Stimulated activated memory B cell treated with anti-CD40 and anti-IgM and Interleukin-4, amounts not matched to agents 10 μg/mL and 1 μg/mL and 100 μg/mL, for 72 hours (primary cell): ENCODE results near the gene CLIC6.
"Not testable (repeated sequence)": the region's sequence is repeated elsewhere in the genome, so short reads cannot be mapped to it uniquely, and the experiment has no call there.

Experiments
- ATAC-seq: fragments of 150-1000 bp; cut with Tn5 transposase; 2 replicates; pipeline ENCODE4 v1.10.0; 2021
- H3K27ac Mint-ChIP-seq: one replicate; pipeline ENCODE4 v1.8.0; 2022; ENCODE audit warnings: mild to moderate bottlenecking, mixed read lengths
- H3K27me3 Mint-ChIP-seq: one replicate; pipeline ENCODE4 v1.8.0; 2022; ENCODE audit warnings: mixed read lengths
- H3K36me3 Mint-ChIP-seq: one replicate; pipeline ENCODE4 v1.8.0; 2022; ENCODE audit warnings: mixed read lengths
- H3K4me1 Mint-ChIP-seq: one replicate; pipeline ENCODE4 v1.8.0; 2022; ENCODE audit warnings: mixed read lengths
- H3K4me3 Mint-ChIP-seq: one replicate; pipeline ENCODE4 v1.8.0; 2022; ENCODE audit warnings: mild to moderate bottlenecking, moderate library complexity, mixed read lengths
- H3K9me3 Mint-ChIP-seq: one replicate; pipeline ENCODE4 v1.8.0; 2022; ENCODE audit warnings: mixed read lengths

The CLIC6 gene

DNA sequence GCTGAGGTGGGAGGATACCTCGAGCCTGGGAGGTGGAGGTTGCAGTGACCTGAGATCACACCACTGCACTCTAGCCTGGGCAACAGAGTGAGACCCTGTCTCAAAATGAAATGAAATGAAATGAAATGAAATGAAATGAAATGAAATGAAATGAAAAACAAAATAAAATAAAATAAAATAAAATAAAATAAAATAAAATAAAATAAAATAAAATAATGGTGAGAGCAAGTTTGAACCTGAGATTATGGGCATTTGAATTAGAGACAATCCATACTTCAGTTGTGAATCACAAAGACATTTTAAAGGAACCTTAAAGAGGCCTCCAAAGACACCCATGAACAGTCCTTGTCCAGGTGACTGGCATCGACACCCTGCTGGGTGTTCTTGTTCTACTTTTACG is 49.7 kb downstream of the CLIC6 start:
- ATAC-seq, result not testable (repeated sequence)

DNA sequence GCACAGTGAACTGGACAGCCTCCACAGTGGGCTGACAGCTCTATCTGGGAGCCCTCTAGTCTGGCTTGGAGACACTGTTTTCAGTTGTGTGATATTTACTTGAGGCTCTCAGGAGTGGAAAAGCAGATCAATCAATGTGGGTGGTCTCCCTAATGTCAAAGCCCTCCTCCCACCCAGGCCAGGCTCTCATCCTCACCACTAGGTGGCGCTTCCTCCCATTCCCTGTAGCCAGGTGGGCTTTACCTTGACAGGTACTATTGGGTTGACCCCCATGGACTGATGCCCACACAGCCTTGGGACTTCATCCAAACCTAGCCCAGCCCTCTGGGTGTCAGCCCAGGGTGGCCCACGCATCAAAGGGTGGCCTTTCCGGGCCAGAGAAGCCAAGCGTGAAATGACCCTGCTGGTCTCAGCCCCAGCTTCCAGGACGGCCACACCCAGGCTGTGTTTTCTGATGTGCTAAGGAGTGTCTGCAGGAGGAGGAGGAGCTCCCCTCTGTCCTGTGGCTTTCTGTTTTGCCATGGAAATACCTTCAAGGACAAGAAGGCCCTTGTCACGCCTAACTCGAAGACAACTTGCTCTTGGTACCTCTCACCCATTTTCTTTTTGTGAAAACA is 54.0 kb downstream of the CLIC6 start:
- no peaks in the 10 kb centered on the region for H3K4me1 Mint-ChIP-seq
- H3K27me3 Mint-ChIP-seq, result peaks cover 43% of the 10 kb centered on the region
- no peak overlapping the region for H3K27ac Mint-ChIP-seq
- no peak for ATAC-seq
- no peaks in the 10 kb centered on the region for H3K36me3 Mint-ChIP-seq
- no peak overlapping the region for H3K4me3 Mint-ChIP-seq
- no peaks in the 10 kb centered on the region for H3K9me3 Mint-ChIP-seq

More for the DNA sequence above, 49.7 kb downstream of the CLIC6 start:
- Mint-ChIP-seq H3K4me1 (peaks cover 12% of the 10 kb centered on the region), H3K27me3 (peaks cover 12% of the 10 kb centered on the region)
- H3K36me3 Mint-ChIP-seq, H3K27ac Mint-ChIP-seq, H3K4me3 Mint-ChIP-seq, H3K9me3 Mint-ChIP-seq: not testable (repeated sequence)

DNA sequence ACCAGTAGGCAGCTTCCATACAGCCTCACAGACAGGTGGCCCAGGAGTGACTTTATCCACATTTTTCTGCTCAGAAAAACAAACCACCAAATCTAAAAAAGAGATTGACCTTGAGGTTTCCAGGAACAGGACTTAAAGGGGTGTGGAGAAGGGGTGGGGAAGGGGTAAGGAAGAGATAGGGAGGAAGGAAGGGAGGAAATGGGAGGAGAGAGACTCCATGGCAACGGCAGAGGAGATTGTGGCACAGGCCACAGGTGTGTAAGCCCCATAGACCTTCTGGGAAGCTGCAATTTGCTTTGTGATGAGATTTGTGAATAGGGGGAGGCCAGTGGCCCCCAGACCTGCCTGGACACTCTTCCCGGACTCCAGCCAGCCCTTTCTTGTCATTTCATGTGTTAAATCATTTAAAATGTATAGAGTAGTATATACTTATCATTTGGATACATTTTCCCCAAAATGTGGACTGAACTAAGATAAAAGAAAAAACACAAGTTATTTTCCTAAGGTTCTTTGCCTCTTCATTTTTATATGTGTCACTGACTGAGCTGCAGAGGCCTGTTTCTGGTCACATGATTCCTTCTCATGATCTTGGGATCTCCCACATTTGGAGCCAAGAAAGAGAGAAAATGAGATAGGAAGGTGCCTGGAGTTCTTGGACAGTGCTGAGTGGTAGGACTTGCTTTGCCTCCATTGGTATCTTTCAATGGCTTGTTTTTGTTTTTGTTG is 55.5 kb downstream of the CLIC6 start:
- no peaks in the 10 kb centered on the region for H3K4me1 Mint-ChIP-seq
- no peak overlapping the region for H3K27ac Mint-ChIP-seq
- H3K27me3 Mint-ChIP-seq, result peaks cover 48% of the 10 kb centered on the region
- no peaks in the 10 kb centered on the region for H3K9me3 Mint-ChIP-seq
- no peak for ATAC-seq
- H3K4me3 Mint-ChIP-seq, result no peak overlapping the region
- no peaks in the 10 kb centered on the region for H3K36me3 Mint-ChIP-seq

DNA sequence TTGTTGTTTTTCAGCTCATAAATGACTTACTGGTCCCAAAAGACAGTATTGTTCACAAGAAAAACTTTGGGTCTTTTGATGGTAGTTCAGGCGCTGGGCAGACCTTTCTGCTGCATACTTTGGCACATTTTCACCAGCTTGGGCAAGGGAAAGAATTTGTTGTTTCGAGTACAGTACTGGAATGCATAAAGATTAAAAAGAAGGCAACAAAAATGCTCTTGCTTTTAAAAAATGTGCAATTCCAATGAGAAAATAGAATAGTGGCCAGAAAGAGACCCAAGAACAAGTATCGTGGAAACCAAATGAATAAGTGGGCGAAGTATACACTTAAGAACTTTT is 56.0 kb downstream of the CLIC6 start:
- H3K36me3 Mint-ChIP-seq, result no peaks in the 10 kb centered on the region

DNA sequence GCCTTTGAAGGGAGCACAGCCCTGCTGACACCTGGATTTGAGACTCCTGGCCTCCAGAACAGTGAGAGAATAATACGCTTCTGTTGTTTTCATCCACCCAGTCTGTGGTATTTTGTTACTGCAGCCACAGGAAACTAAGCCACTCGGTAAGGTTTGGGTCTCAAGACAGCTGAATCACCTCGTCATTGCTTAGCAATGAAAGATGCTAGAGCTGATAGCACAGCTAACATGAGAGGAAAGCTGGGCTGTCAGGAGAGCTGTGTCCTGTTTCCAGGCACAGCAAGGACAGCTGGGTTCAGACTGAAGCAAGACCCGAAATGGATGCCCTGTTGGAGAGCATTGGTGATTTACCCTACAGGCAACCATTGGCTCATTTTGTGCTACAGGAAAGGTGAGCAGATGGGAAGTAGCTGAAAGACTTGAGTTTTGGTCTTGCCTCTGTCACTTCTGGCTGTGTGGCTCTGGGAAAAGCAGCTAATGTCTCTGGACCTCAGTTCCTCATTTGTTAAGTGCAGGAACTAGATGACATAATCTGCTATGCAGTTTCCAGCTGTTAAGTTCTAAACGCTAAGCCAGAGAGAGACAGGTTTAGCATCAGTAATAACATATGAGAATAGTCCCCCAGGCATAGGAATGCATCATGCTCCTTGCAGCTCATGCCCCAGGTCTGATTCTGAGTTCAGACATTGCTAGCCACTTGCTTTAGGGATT is 58.0 kb downstream of the CLIC6 start:
- no peak overlapping the region for H3K4me3 Mint-ChIP-seq
- H3K36me3 Mint-ChIP-seq, result no peaks in the 10 kb centered on the region
- H3K27me3 Mint-ChIP-seq, result peaks cover 48% of the 10 kb centered on the region
- no peaks in the 10 kb centered on the region for H3K4me1 Mint-ChIP-seq
- H3K9me3 Mint-ChIP-seq, result no peaks in the 10 kb centered on the region
- no peak for ATAC-seq
- H3K27ac Mint-ChIP-seq, result no peak overlapping the region

More for the DNA sequence above, 56.0 kb downstream of the CLIC6 start:
- Mint-ChIP-seq H3K27ac (no peak overlapping the region), H3K9me3 (no peaks in the 10 kb centered on the region), H3K27me3 (peaks cover 48% of the 10 kb centered on the region), H3K4me3 (no peak overlapping the region), H3K4me1 (no peaks in the 10 kb centered on the region)
- ATAC-seq, result no peak

DNA sequence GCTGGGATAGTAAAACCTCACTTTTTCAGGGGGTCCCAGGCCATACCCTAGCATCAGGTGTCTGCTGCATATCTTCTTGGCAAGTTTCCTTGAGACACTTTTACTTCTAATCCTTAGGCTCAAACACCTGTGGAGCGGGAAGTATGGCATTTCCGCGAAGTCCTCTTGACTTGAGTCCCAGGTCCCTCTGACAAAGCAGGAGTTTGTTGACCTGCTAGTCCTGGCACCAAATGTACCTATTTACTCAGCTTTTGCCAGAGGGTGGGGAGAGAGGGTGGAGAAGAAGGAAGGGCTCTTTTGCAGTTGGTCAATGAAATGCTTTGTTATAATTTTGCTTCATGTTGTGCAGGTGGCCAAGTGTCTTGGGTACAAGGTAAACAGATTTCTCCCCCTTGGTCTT is 59.7 kb downstream of the CLIC6 start:
- Mint-ChIP-seq H3K27me3 (peaks cover 36% of the 10 kb centered on the region), H3K36me3 (no peaks in the 10 kb centered on the region), H3K4me1 (no peaks in the 10 kb centered on the region), H3K9me3 (no peaks in the 10 kb centered on the region), H3K27ac (no peak overlapping the region), H3K4me3 (no peak overlapping the region)
- no peak for ATAC-seq

DNA sequence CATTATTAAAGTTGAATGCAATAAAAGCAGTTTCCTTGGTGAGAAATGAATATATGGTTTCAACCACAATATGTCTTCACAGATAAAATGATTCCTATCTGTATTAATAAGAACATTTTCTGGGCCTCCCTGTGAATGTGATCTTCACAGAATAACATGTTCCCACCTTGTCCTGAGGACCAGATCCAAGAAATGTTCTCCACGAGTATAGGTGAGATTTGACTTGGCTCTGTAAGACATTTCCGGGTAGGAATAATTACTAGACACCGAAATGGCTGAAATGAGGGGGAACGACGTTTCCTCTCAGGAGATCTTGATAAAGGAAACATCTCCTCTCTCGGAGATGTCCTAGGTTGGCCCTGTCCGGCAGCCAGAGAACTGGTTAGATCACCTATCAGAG is 61.4 kb downstream of the CLIC6 start:
- Mint-ChIP-seq H3K27ac (no peak overlapping the region), H3K9me3 (no peaks in the 10 kb centered on the region), H3K27me3 (peaks cover 25% of the 10 kb centered on the region), H3K4me3 (no peak overlapping the region), H3K4me1 (no peaks in the 10 kb centered on the region), H3K36me3 (no peaks in the 10 kb centered on the region)
- no peak for ATAC-seq

DNA sequence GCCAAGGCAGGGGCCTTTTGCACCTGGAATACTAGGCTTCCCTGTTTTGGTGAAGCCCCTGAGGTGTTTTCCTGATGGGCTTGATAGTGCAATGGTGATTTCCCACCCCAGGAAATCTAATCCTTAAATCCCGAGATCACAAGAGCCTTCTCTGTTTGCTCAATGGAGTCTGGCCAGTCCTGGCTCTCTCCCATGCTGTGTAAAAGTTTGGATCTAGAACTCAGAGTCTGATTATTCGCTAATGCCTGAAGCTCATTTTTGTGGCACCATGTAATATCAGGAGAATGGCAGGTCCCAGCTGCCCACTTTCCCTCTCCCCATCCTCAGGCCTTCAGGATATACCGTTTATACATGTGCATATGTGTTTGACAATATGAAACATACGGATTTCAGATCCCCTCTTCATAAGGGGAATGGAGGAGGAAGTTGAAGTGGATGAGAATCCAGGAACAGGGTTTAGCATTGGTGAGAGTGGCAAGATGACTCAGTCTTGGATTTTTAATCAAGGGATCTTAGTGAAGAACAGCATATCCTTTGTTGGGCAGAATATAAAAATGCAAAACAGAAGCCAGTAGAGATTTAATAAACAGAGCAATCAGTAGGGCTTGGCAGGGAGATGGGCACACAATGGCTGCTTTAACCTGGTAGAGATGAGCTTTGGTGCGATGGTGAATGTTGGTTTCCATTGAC is 62.1 kb downstream of the CLIC6 start:
- no peak for ATAC-seq
- H3K4me1 Mint-ChIP-seq, result no peaks in the 10 kb centered on the region
- H3K27ac Mint-ChIP-seq, result no peak overlapping the region
- H3K36me3 Mint-ChIP-seq, result no peaks in the 10 kb centered on the region
- H3K27me3 Mint-ChIP-seq, result peaks cover 18% of the 10 kb centered on the region
- no peaks in the 10 kb centered on the region for H3K9me3 Mint-ChIP-seq
- H3K4me3 Mint-ChIP-seq, result no peak overlapping the region

DNA sequence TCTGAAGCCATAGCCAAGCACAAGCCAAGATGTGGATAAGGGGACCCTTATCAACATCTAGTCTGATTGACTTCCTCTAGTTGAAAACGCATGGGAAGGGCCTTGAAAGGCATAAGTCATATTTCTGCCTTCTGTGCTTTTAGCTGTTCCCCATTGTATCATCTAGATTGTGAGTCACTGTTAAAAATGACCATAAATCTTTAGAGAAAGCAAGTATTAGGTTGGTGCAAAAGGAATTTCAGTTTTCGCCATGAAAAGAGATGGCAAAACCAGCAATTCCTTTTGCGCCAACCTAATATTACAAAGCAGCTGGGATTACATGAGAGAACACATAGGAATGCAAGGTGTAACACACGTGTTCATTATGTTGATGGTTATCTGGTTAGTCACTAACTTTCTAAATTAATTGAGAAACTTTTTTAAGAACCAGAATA is 63.6 kb downstream of the CLIC6 start:
- H3K27ac Mint-ChIP-seq, result no peak overlapping the region
- peaks cover 9% of the 10 kb centered on the region for H3K27me3 Mint-ChIP-seq
- no peak for ATAC-seq
- no peaks in the 10 kb centered on the region for H3K36me3 Mint-ChIP-seq
- no peaks in the 10 kb centered on the region for H3K4me1 Mint-ChIP-seq
- H3K4me3 Mint-ChIP-seq, result no peak overlapping the region
- no peaks in the 10 kb centered on the region for H3K9me3 Mint-ChIP-seq

DNA sequence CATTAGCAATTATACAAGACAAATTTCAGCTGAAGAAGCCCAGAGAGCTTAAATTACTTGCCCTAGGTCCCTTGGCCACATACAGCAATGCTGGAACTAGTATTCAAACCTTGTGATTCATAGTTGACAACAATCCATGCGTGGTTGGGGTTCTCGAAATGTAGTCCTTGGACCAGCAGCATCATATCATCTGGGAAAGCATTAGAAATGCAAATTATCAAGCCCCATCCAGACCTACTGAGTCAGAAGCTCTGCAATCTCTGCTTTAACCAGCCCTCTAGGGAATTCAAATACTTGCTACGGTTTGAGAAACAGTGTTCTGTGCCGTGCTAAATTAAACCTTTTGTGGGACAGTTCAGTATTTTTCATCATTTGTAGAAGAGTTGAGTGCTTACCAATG is 65.1 kb downstream of the CLIC6 start:
- H3K27ac Mint-ChIP-seq, result no peak overlapping the region
- no peaks in the 10 kb centered on the region for H3K9me3 Mint-ChIP-seq
- no peak for ATAC-seq
- no peaks in the 10 kb centered on the region for H3K4me1 Mint-ChIP-seq
- no peak overlapping the region for H3K4me3 Mint-ChIP-seq
- H3K27me3 Mint-ChIP-seq, result peaks cover 12% of the 10 kb centered on the region
- H3K36me3 Mint-ChIP-seq, result no peaks in the 10 kb centered on the region

DNA sequence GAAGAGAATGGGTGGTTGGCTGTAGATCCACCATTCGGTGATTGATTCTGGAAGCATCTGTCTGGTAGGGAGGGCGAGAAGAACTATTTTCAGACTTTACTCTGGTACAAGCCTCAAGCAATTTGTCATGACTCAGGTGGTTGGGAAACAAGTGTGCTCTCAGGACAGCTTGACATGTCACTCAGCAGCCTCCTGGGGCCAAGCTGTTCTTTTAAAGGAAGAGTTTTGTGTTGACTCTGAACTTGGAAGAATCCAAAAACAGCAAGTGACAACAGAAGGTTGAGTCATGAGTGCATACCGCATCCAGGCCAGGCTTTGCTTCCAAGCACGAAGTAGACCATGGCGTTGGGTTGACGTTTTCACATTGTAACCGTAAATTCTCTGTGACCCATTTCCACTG is 65.9 kb downstream of the CLIC6 start:
- Mint-ChIP-seq H3K4me3 (no peak overlapping the region), H3K27ac (no peak overlapping the region), H3K36me3 (no peaks in the 10 kb centered on the region), H3K9me3 (no peaks in the 10 kb centered on the region), H3K4me1 (no peaks in the 10 kb centered on the region), H3K27me3 (peaks cover 18% of the 10 kb centered on the region)
- ATAC-seq, result no peak

DNA sequence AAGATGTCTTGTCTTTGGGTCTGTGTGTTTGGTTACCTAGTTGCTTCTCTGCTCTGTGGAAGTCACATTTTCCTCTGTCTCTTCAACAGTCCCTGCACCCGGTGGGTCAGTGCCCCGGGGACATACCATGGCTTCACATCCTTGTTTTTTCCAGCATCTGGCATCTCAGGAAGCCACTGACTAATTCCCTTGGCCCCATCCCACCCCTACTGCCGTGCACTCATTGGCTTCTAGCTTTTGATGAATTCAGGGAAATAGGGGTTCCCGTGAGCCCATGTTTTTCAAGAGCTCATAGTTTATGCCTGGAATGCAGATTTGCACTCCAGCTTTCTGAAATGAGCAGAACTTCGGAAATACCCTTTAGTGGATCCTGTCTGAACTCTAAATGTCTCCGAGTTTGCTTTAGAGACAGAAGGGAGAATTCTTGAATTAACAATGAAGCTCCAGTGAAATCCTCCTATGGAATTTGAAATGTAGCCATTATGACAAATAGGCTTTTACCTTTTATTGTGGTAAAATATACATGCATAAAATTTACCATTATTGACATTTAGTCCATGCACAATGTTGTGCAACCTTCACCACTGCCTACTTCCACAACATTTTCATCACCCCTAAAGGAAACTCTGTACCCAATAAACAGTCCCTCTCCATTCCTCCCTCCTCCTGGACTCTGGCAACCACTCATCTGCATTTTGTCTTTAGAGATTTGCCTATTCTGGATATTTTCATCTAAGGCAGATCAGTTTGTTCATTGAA is 67.5 kb downstream of the CLIC6 start:
- H3K9me3 Mint-ChIP-seq, result no peaks in the 10 kb centered on the region
- no peaks in the 10 kb centered on the region for H3K4me1 Mint-ChIP-seq
- no peak overlapping the region for H3K4me3 Mint-ChIP-seq
- peaks cover 27% of the 10 kb centered on the region for H3K27me3 Mint-ChIP-seq
- no peaks in the 10 kb centered on the region for H3K36me3 Mint-ChIP-seq
- ATAC-seq, result no peak
- H3K27ac Mint-ChIP-seq, result no peak overlapping the region

DNA sequence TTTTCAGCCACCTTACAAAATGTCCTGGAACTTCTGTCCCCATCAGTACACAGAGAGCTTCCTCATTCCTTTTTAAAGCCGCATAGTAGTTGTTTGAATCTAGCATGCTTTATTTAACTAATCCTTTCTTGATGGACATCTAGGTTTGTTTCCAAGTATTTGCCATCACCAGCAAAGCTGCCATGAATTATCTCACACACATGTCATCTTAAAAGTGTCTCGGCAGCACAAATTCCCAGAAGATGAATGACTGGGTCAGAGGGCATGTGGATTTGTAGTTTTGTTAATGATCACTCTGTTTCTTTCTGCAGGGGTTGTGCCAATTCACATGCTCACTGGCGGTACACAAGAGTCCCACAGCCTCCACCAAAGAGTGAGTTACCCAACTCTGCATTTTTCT is 68.3 kb downstream of the CLIC6 start:
- no peak for ATAC-seq
- H3K27me3 Mint-ChIP-seq, result peaks cover 27% of the 10 kb centered on the region
- no peaks in the 10 kb centered on the region for H3K4me1 Mint-ChIP-seq
- H3K9me3 Mint-ChIP-seq, result no peaks in the 10 kb centered on the region
- no peaks in the 10 kb centered on the region for H3K36me3 Mint-ChIP-seq
- no peak overlapping the region for H3K4me3 Mint-ChIP-seq
- H3K27ac Mint-ChIP-seq, result no peak overlapping the region

DNA sequence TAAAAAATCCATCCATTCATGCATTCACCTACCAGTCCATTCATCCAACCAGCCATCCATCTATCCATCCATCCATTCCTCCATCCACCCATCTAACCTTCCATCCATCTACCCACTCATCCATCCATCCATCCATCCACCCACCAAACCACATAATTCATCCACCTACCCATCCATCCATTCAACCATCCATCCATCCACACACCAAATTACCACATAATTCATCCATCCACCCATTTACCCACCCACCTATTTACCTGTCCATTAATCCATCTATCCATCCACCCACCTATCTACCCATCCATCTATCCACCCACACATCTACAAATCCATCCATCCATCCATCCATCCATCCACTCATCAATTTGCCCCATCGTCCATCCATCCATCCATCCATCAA is 71.4 kb downstream of the CLIC6 start:
- no peaks in the 10 kb centered on the region for H3K36me3 Mint-ChIP-seq
- no peak overlapping the region for H3K4me3 Mint-ChIP-seq
- no peak overlapping the region for H3K27ac Mint-ChIP-seq
- H3K4me1 Mint-ChIP-seq, result no peaks in the 10 kb centered on the region
- ATAC-seq, result no peak
- no peaks in the 10 kb centered on the region for H3K9me3 Mint-ChIP-seq
- peaks cover 46% of the 10 kb centered on the region for H3K27me3 Mint-ChIP-seq

DNA sequence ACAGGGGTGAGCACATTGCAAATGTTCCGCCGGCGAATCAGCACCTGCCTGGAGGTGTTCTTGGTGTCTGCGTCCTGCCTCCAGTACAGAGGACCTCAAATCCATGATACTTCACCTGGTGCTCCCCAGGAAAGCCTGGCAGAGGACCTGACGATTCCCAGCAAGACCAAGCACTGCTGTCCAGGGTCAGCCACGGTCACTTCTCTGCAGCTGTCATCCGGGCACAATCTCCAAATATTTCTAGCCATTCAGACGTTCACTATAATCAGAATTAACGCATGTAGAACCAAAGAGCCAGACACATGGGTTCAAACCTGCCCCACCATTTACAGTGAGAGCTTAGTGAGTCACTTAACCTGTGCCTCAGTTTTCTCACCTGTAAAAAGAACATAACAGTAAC is 74.5 kb downstream of the CLIC6 start:
- Mint-ChIP-seq H3K36me3 (no peaks in the 10 kb centered on the region), H3K4me1 (peaks cover 6% of the 10 kb centered on the region), H3K4me3 (no peak overlapping the region), H3K9me3 (no peaks in the 10 kb centered on the region), H3K27me3 (peaks cover 39% of the 10 kb centered on the region), H3K27ac (no peak overlapping the region)
- ATAC-seq, result no peak
